GM19452 (cell line): ENCODE measurements around the gene AARSD1.
"Not testable (repeated sequence)": the region's sequence is repeated elsewhere in the genome, so short reads cannot be mapped to it uniquely, and the experiment has no call there.

Experiments used
- ATAC-seq: cut with Tn5 transposase; IDR thresholded peaks from one replicate; pipeline ENCODE4 v1.9.1; 2021; ENCODE audit not compliant: unreplicated experiment

Gene AARSD1

GRCh38 chr17:42964161-42964932 is at the start of gene AARSD1:
TSS of gene AARSD1 (minus strand) at chr17:42964454. CDS start at chr17:42964440, 14 bp downstream.
- peak; percentile 70 for ATAC-seq

GRCh38 chr17:43013296-43013695 is 49.0 kb upstream of the AARSD1 start:
- no peak for ATAC-seq

GRCh38 chr17:43011728-43012472 is 47.6 kb upstream of the AARSD1 start:
- ATAC-seq, result no peak

GRCh38 chr17:43010667-43011308 is 46.5 kb upstream of the AARSD1 start:
- ATAC-seq, result no peak

- peak; percentile 93 for ATAC-seq
Observed at GRCh38 chr17:43006639-43007551, 42.6 kb upstream of the AARSD1 start, which contains the start of gene IFI35. TSS of gene IFI35 (plus strand) at chr17:43006784. CDS start at chr17:43006948, 164 bp downstream.

- ATAC-seq, result no peak
Observed at GRCh38 chr17:43003542-43004172, 39.4 kb upstream of the AARSD1 start.

GRCh38 chr17:43000894-43001293 is 36.6 kb upstream of the AARSD1 start:
- ATAC-seq, result not testable (repeated sequence)

- ATAC-seq, result no peak
Observed at GRCh38 chr17:42999003-42999525, 34.8 kb upstream of the AARSD1 start.

- peak; percentile 89 for ATAC-seq
Observed at GRCh38 chr17:42997984-42998938, 34.0 kb upstream of the AARSD1 start, which contains the start of gene RPL27. TSS of gene RPL27 (plus strand) at chr17:42998419. CDS start at chr17:42998751, 332 bp downstream.

GRCh38 chr17:42997390-42997983 is 33.2 kb upstream of the AARSD1 start:
- ATAC-seq, result no peak

- ATAC-seq, result not testable (repeated sequence)
Observed at GRCh38 chr17:42993913-42994312, 29.7 kb upstream of the AARSD1 start.

- ATAC-seq, result no peak
Observed at GRCh38 chr17:42992872-42993271, 28.6 kb upstream of the AARSD1 start.

- ATAC-seq, result no peak
Observed at GRCh38 chr17:42991471-42991870, 27.2 kb upstream of the AARSD1 start.

- ATAC-seq, result no peak
Observed at GRCh38 chr17:42989726-42990652, 25.7 kb upstream of the AARSD1 start.

GRCh38 chr17:42989141-42989540 is 24.9 kb upstream of the AARSD1 start:
- no peak for ATAC-seq

- no peak for ATAC-seq
Observed at GRCh38 chr17:42985225-42985624, 21.0 kb upstream of the AARSD1 start.

- ATAC-seq, result no peak
Observed at GRCh38 chr17:42982266-42982665, 18.0 kb upstream of the AARSD1 start.
